Measurements from ENCODE around the gene ELOVL5.

- TF ChIP-seq CTCF (IDR thresholded peaks at IDR 0.05) (no peak), POLR2A (IDR thresholded peaks at IDR 0.05) (no peak)
Measured at GRCh38 chr6:53279293-53279692, 69.5 kb downstream of the ELOVL5 start.

Data from adrenal gland (tissue), 5 donors.